Stimulated activated memory B cell treated with anti-CD40 and anti-IgM and Interleukin-4, amounts not matched to agents 10 μg/mL and 1 μg/mL and 100 μg/mL, for 72 hours (primary cell): Measurements from ENCODE around the gene TP53BP2.
"Not testable (repeated sequence)": the region's sequence is repeated elsewhere in the genome, so short reads cannot be mapped to it uniquely, and the experiment has no call there.

Source experiments
- ATAC-seq: fragments of 150-1000 bp; cut with Tn5 transposase; 2 replicates; pipeline ENCODE4 v1.10.0; 2021
- H3K27ac Mint-ChIP-seq: one replicate; pipeline ENCODE4 v1.8.0; 2022; ENCODE audit warnings: mild to moderate bottlenecking, mixed read lengths
- H3K27me3 Mint-ChIP-seq: one replicate; pipeline ENCODE4 v1.8.0; 2022; ENCODE audit warnings: mixed read lengths
- H3K36me3 Mint-ChIP-seq: one replicate; pipeline ENCODE4 v1.8.0; 2022; ENCODE audit warnings: mixed read lengths
- H3K4me1 Mint-ChIP-seq: one replicate; pipeline ENCODE4 v1.8.0; 2022; ENCODE audit warnings: mixed read lengths
- H3K4me3 Mint-ChIP-seq: one replicate; pipeline ENCODE4 v1.8.0; 2022; ENCODE audit warnings: mild to moderate bottlenecking, moderate library complexity, mixed read lengths
- H3K9me3 Mint-ChIP-seq: one replicate; pipeline ENCODE4 v1.8.0; 2022; ENCODE audit warnings: mixed read lengths

TP53BP2 gene

GRCh38 chr1:223809905-223810304 lies 35.8 kb downstream of the TP53BP2 start:
- not testable (repeated sequence) for H3K27ac Mint-ChIP-seq, H3K27me3 Mint-ChIP-seq, ATAC-seq, H3K9me3 Mint-ChIP-seq, H3K4me3 Mint-ChIP-seq
- Mint-ChIP-seq H3K4me1 (peaks cover 15% of the 10 kb centered on the region), H3K36me3 (peaks cover 70% of the 10 kb centered on the region)

GRCh38 chr1:223803211-223803610 lies 42.5 kb downstream of the TP53BP2 start:
- H3K36me3 Mint-ChIP-seq, result peaks cover 82% of the 10 kb centered on the region

DNA sequence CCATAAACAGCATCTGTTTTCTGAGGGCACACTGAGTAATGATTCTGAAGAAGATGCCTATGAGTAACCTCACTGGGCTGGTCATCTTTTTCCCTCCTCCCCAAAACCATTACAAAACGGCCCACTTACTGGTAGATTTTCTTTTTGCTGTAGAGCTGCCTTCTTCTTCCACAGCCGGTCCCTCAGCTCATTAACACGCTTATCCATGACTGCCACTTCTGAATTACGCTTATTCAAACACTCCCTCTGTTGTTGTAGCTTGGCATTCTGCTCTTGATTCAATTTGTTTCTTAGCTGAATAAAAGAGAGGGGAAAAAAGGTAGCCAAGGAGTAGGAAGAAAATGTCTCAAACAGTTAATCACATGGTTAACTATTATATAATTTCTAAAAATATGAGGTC lies 43.1 kb downstream of the TP53BP2 start:
- H3K36me3 Mint-ChIP-seq, result peaks cover 82% of the 10 kb centered on the region
- ATAC-seq, result no peak

More at GRCh38 chr1:223803211-223803610, 42.5 kb downstream of the TP53BP2 start:
- H3K27ac Mint-ChIP-seq, result no peak overlapping the region
- H3K27me3 Mint-ChIP-seq, result no peaks in the 10 kb centered on the region
- no peak overlapping the region for H3K4me3 Mint-ChIP-seq
- no peaks in the 10 kb centered on the region for H3K9me3 Mint-ChIP-seq
- no peak for ATAC-seq
- no peaks in the 10 kb centered on the region for H3K4me1 Mint-ChIP-seq

GRCh38 chr1:223802032-223802431 lies 43.7 kb downstream of the TP53BP2 start:
- no peaks in the 10 kb centered on the region for H3K9me3 Mint-ChIP-seq
- H3K4me1 Mint-ChIP-seq, result no peaks in the 10 kb centered on the region
- peaks cover 78% of the 10 kb centered on the region for H3K36me3 Mint-ChIP-seq
- no peak overlapping the region for H3K4me3 Mint-ChIP-seq
- no peak for ATAC-seq
- H3K27me3 Mint-ChIP-seq, result no peaks in the 10 kb centered on the region
- H3K27ac Mint-ChIP-seq, result no peak overlapping the region

More for the DNA sequence above, 43.1 kb downstream of the TP53BP2 start:
- Mint-ChIP-seq H3K27me3 (no peaks in the 10 kb centered on the region), H3K9me3 (no peaks in the 10 kb centered on the region), H3K4me1 (no peaks in the 10 kb centered on the region), H3K4me3 (no peak overlapping the region), H3K27ac (no peak overlapping the region)

DNA sequence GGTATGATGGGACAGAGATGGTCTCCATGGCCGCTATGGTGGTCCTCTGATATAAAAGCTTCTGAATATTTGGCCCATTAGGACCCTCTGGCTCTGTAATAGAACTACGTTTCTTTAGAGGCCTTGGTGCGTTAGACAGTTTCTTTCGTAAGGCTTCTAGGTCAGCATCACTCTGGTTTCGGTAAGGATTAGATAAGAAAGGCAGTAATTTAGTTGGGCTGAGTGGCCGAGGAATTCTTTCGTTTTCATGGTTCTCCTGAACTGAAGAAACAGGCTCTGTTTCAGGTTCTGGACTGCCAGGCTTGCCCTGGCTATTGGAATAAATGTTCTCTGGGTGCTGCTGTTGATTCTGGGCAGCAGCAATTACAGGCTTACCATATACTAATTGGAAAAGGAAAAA lies 49.5 kb downstream of the TP53BP2 start:
- Mint-ChIP-seq H3K4me3 (no peak overlapping the region), H3K27me3 (no peaks in the 10 kb centered on the region), H3K36me3 (peaks cover 57% of the 10 kb centered on the region), H3K4me1 (no peaks in the 10 kb centered on the region), H3K27ac (no peak overlapping the region), H3K9me3 (no peaks in the 10 kb centered on the region)
- ATAC-seq, result no peak

- no peaks in the 10 kb centered on the region for H3K27me3 Mint-ChIP-seq
- peaks cover 40% of the 10 kb centered on the region for H3K36me3 Mint-ChIP-seq
- H3K9me3 Mint-ChIP-seq, result no peaks in the 10 kb centered on the region
- no peak for ATAC-seq
- no peaks in the 10 kb centered on the region for H3K4me1 Mint-ChIP-seq
- no peak overlapping the region for H3K27ac Mint-ChIP-seq
- no peak overlapping the region for H3K4me3 Mint-ChIP-seq
Observed at GRCh38 chr1:223794136-223794880, 51.4 kb downstream of the TP53BP2 start.

- H3K27ac Mint-ChIP-seq, result no peak overlapping the region
- no peaks in the 10 kb centered on the region for H3K4me1 Mint-ChIP-seq
- H3K27me3 Mint-ChIP-seq, result no peaks in the 10 kb centered on the region
- H3K9me3 Mint-ChIP-seq, result no peaks in the 10 kb centered on the region
- no peak overlapping the region for H3K4me3 Mint-ChIP-seq
- peaks cover 40% of the 10 kb centered on the region for H3K36me3 Mint-ChIP-seq
- no peak for ATAC-seq
Observed at GRCh38 chr1:223793716-223794115, 52.0 kb downstream of the TP53BP2 start.

DNA sequence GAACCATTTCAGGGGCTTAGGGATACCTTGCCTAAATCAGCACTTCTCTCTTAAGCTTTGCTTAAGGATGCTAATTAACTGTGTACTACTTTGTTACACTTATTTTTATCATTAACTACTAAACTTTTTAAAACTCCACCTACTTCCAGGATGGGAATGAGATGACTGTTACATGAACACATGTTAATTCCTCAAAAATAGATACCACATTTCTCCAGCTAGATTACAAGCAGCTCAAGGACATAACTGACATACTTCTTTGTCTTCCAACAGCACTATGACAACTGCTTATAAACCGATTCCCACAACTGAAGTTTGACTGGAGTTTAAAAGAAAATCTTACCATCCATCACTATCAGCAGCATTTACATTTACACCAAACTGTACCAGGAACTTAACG lies 53.7 kb downstream of the TP53BP2 start:
- Mint-ChIP-seq H3K9me3 (no peaks in the 10 kb centered on the region), H3K27ac (no peak overlapping the region), H3K4me3 (no peak overlapping the region), H3K4me1 (no peaks in the 10 kb centered on the region), H3K27me3 (no peaks in the 10 kb centered on the region), H3K36me3 (peaks cover 43% of the 10 kb centered on the region)
- no peak for ATAC-seq

- no peak overlapping the region for H3K27ac Mint-ChIP-seq
- no peak overlapping the region for H3K4me3 Mint-ChIP-seq
- H3K9me3 Mint-ChIP-seq, result no peaks in the 10 kb centered on the region
- peaks cover 43% of the 10 kb centered on the region for H3K36me3 Mint-ChIP-seq
- H3K27me3 Mint-ChIP-seq, result no peaks in the 10 kb centered on the region
- H3K4me1 Mint-ChIP-seq, result no peaks in the 10 kb centered on the region
- ATAC-seq, result no peak
Observed at GRCh38 chr1:223788746-223789415, 56.9 kb downstream of the TP53BP2 start.

DNA sequence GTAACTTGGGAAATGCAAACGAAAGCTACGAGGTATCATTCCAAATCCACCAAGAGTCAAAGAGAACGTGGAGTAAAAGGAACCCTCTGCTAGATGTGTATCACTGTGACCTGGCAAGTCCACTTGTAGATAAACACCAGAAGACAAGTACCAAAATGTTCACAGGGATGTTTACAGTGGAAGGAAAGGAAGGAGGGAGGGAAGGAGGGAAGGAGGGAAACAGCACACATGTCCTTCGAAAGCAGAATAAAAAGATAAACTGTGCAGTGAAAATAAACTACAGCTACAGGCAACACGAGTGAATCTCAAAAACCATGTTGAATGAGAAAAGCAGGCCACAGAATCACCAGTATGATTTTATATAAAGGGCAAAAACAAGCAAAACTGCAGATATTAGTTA lies 59.9 kb downstream of the TP53BP2 start:
- Mint-ChIP-seq H3K4me3 (no peak overlapping the region), H3K36me3 (peaks cover 45% of the 10 kb centered on the region), H3K27me3 (no peaks in the 10 kb centered on the region), H3K27ac (no peak overlapping the region), H3K4me1 (no peaks in the 10 kb centered on the region), H3K9me3 (no peaks in the 10 kb centered on the region)
- ATAC-seq, result no peak

- no peak overlapping the region for H3K27ac Mint-ChIP-seq
- no peak for ATAC-seq
- H3K4me3 Mint-ChIP-seq, result no peak overlapping the region
- H3K36me3 Mint-ChIP-seq, result peaks cover 46% of the 10 kb centered on the region
- H3K27me3 Mint-ChIP-seq, result no peaks in the 10 kb centered on the region
- H3K9me3 Mint-ChIP-seq, result no peaks in the 10 kb centered on the region
- no peaks in the 10 kb centered on the region for H3K4me1 Mint-ChIP-seq
Observed at GRCh38 chr1:223784541-223784940, 61.2 kb downstream of the TP53BP2 start.

GRCh38 chr1:223783676-223784075 lies 62.1 kb downstream of the TP53BP2 start:
- Mint-ChIP-seq H3K9me3 (no peaks in the 10 kb centered on the region), H3K4me1 (no peaks in the 10 kb centered on the region), H3K27ac (no peak overlapping the region), H3K36me3 (peaks cover 49% of the 10 kb centered on the region), H3K27me3 (no peaks in the 10 kb centered on the region), H3K4me3 (no peak overlapping the region)
- no peak for ATAC-seq

- ATAC-seq, result no peak
- no peak overlapping the region for H3K4me3 Mint-ChIP-seq
- H3K27me3 Mint-ChIP-seq, result no peaks in the 10 kb centered on the region
- peaks cover 53% of the 10 kb centered on the region for H3K36me3 Mint-ChIP-seq
- H3K4me1 Mint-ChIP-seq, result peaks cover 7% of the 10 kb centered on the region
- H3K27ac Mint-ChIP-seq, result peak overlapping the region; percentile 41
- H3K9me3 Mint-ChIP-seq, result no peaks in the 10 kb centered on the region
Observed at GRCh38 chr1:223780949-223781348, 64.8 kb downstream of the TP53BP2 start.

- ATAC-seq, result no peak
- Mint-ChIP-seq H3K27ac (no peak overlapping the region), H3K36me3 (peaks cover 50% of the 10 kb centered on the region), H3K9me3 (no peaks in the 10 kb centered on the region), H3K4me3 (no peak overlapping the region), H3K27me3 (no peaks in the 10 kb centered on the region), H3K4me1 (peaks cover 10% of the 10 kb centered on the region)
Observed at GRCh38 chr1:223780318-223780717, 65.4 kb downstream of the TP53BP2 start.

- H3K4me1 Mint-ChIP-seq, result peaks cover 22% of the 10 kb centered on the region
- no peaks in the 10 kb centered on the region for H3K27me3 Mint-ChIP-seq
- H3K27ac Mint-ChIP-seq, result peak overlapping the region; percentile 2
- no peak overlapping the region for H3K4me3 Mint-ChIP-seq
- ATAC-seq, result no peak
- no peaks in the 10 kb centered on the region for H3K9me3 Mint-ChIP-seq
- H3K36me3 Mint-ChIP-seq, result peaks cover 58% of the 10 kb centered on the region
Observed at GRCh38 chr1:223776826-223777454, 68.8 kb downstream of the TP53BP2 start.
